Measurements from ENCODE around the gene F11R.
"Not testable (repeated sequence)": the region's sequence is repeated elsewhere in the genome, so short reads cannot be mapped to it uniquely, and the experiment has no call there.

The F11R gene

DNA sequence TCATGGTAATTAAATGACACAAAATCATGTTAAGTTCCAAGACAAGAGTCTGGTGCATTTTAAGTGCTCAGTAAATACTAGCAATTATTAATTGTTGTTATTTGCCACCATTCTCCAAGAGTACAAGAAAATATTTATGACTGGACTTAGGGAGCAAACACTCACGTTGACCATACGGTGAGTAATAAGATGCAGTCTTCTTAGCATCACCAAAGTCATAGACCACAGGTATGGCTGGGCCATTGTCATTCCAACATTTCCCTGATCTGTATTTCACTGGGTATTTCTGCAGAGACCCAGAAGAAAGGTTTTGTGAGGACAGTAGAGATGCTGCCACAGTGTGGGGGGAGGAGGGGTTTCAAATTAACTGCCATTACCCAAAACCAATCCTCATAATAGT is 71.1 kb downstream of the F11R start:
- WGBS, 2 experiments = 90 to 95% methylated on average over 2 of the region's 2 CpGs
- Histone ChIP-seq H3K9me3 (ENCODE audit: control insufficient read depth, low read length) (no peaks in the 10 kb centered on the region), H3K27me3 (ENCODE audit: control insufficient read depth, insufficient read depth, low read length, poor library complexity, severe bottlenecking) (no peaks in the 10 kb centered on the region), H3K4me1 (ENCODE audit: control insufficient read depth, insufficient read depth, low read length) (no peaks in the 10 kb centered on the region), H3K4me3 (ENCODE audit: insufficient read depth, low read depth, low read length) (no peak overlapping the region), H3K27ac (ENCODE audit: insufficient read depth, low read depth, low read length, poor library complexity, severe bottlenecking) (no peak overlapping the region), H3K36me3 (ENCODE audit: control insufficient read depth, insufficient read depth, low read length) (no peaks in the 10 kb centered on the region)

DNA sequence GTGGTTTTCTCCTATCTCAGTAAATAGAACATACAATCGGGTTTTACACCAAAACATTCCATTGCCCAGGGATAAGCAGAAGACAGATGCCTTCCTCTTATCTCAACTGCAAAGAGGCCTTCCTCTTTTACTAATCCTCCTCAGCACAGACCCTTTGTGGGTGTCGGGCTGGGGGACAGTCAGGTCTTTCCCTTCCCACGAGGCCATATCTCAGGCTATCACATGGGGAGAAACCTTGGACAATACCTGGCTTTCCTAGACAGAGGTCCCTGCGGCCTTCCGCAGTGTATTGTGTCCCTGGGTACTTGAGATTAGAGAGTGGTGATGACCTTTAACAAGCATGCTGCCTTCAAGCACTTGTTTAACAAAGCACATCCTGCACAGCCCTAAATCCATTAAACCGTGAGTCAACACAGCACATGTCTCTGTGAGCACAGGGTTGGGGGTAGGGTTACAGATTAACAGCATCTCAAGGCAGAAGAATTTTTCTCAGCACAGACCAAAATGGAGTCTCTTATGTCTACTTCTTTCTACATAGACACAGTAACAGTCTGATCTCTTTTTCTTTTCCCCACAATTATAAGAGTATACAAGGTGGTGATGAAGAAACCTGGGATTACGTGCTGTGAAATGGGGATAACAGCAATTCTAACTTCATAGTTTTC is 71.6 kb downstream of the F11R start:
- H3K9me3 ChIP-seq (ENCODE audit: control insufficient read depth, low read length); H3K4me3 ChIP-seq (ENCODE audit: insufficient read depth, low read depth, low read length); H3K27ac ChIP-seq (ENCODE audit: insufficient read depth, low read depth, low read length, poor library complexity, severe bottlenecking); H3K36me3 ChIP-seq (ENCODE audit: control insufficient read depth, insufficient read depth, low read length); H3K27me3 ChIP-seq (ENCODE audit: control insufficient read depth, insufficient read depth, low read length, poor library complexity, severe bottlenecking); H3K4me1 ChIP-seq (ENCODE audit: control insufficient read depth, insufficient read depth, low read length): not testable (repeated sequence)
- WGBS, 2 experiments = 84 to 85% methylated on average over 2 to 6 of the region's 7 CpGs

DNA sequence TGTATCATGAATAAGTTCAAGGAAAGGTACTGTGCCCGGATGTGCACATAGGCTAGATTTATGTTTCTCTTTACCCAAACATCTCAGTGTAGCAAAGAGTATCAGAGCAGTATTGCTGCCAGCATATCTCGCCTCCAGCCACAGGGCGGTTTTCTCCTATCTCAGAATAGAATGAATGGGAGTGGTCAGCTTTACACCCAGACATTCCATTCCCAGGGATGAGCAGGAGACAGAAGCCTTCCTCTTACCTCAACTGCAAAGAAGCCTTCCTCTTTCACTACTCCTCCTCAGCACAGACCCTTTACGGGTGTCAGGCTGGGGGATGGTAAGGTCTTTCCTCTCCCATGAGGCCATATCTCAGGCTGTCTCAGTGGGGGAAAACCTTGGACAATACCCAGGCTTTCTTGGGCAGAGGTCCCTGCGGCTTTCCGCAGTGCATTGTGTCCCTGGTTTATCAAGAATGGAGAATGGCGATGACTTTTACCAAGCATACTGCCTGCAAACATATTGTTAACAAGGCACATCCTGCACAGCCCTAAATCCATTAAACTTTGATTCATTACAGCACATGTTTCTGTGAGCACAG is 73.7 kb downstream of the F11R start:
- H3K27ac ChIP-seq (ENCODE audit: insufficient read depth, low read depth, low read length, poor library complexity, severe bottlenecking); H3K4me3 ChIP-seq (ENCODE audit: insufficient read depth, low read depth, low read length); H3K9me3 ChIP-seq (ENCODE audit: control insufficient read depth, low read length); H3K27me3 ChIP-seq (ENCODE audit: control insufficient read depth, insufficient read depth, low read length, poor library complexity, severe bottlenecking); H3K36me3 ChIP-seq (ENCODE audit: control insufficient read depth, insufficient read depth, low read length); H3K4me1 ChIP-seq (ENCODE audit: control insufficient read depth, insufficient read depth, low read length): not testable (repeated sequence)
- 60 to 69% methylated on average over 6 to 7 of the region's 7 CpGs for WGBS, 2 experiments

DNA sequence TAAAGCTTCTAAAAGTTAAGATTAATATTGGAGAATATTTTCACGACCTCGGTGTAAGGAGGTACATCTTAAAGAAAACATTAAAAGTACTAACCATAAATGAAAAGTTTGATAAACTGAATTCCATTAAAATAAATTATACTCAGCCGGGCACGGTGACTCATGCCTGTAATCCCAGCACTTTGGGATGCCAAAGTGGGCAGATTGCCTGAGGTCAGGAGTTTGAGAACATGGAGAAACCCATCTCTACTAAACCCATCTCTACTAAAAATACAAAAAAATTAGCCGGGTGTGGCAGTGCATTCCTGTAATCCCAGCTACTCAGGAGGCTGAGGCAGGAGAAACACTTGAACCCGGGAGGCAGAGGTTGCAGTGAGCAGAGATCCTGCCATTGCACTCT is 75.1 kb downstream of the F11R start:
- H3K36me3 ChIP-seq (ENCODE audit: control insufficient read depth, insufficient read depth, low read length); H3K27ac ChIP-seq (ENCODE audit: insufficient read depth, low read depth, low read length, poor library complexity, severe bottlenecking); H3K4me3 ChIP-seq (ENCODE audit: insufficient read depth, low read depth, low read length); H3K27me3 ChIP-seq (ENCODE audit: control insufficient read depth, insufficient read depth, low read length, poor library complexity, severe bottlenecking); H3K4me1 ChIP-seq (ENCODE audit: control insufficient read depth, insufficient read depth, low read length); H3K9me3 ChIP-seq (ENCODE audit: control insufficient read depth, low read length): not testable (repeated sequence)
- 93% methylated on average over 4 of the region's 6 CpGs for WGBS, 2 experiments
